Endothelial cell of umbilical vein (primary cell): ENCODE data around the gene ATP6V1D. TPM values are rescaled to one million over a fixed set of nuclear protein-coding genes. Genes with fewer than 3 reads are reported as not detected.

Experiments used
- BruUV-seq: library from RNA; stranded (reverse); fragments of 400-500 nt; replicated peaks from 2 replicates; lab custom pipeline; 2021; lab: Mats Ljungman, UMichigan
- CTCF ChIA-PET: fragments of 300-600, 350-600 bp; sonication (Branson Sonifier 250); formaldehyde crosslinking; loops from one replicate; lab custom pipeline; 2021; ENCODE audit warnings: antibody characterized with exemption, inconsistent platforms; lab: Charles Lee
- POLR2A ChIA-PET: fragments of 300-600, 350-600 bp; sonication (Branson Sonifier 250); formaldehyde crosslinking; loops from one replicate; lab custom pipeline; 2021; ENCODE audit warnings: antibody characterized with exemption, inconsistent platforms; lab: Charles Lee
- DNase-seq: peaks from one replicate; pipeline ENCODE4 v3.0.0-alpha.2; 2011; ENCODE audit warnings: low read depth, low spot score
- FAIRE-seq: peaks from 2 replicates; lab custom pipeline; 2011; peaks lifted over from hg19 to GRCh38; lab: Jason Lieb, UNC
- H2AFZ ChIP-seq: 2 replicates; pipeline ENCODE4 v1.6.0; 2012; ENCODE audit warnings: low read depth, low read length, control low read depth, inconsistent platforms
- H3K27ac ChIP-seq: 2 replicates; pipeline ENCODE4 v1.5.1; 2011; ENCODE audit warnings: low read depth, mild to moderate bottlenecking, control low read depth, low read length, moderate library complexity; ENCODE audit not compliant: insufficient read depth
- H3K27me3 ChIP-seq, 2 experiments: 2 replicates each; pipeline versions ENCODE4 v1.6.0 to v1.6.1; 2011; ENCODE audit warnings: low read length in 2 of 2, mixed read lengths in 1 of 2; ENCODE audit not compliant: control insufficient read depth in 2 of 2, insufficient read depth in 2 of 2
- H3K36me3 ChIP-seq, 2 experiments: 2 replicates in 1 of 2; 3 replicates in 1 of 2; pipeline ENCODE4 v1.5.1; 2011; ENCODE audit warnings: low read length in 2 of 2, mild to moderate bottlenecking in 1 of 2, moderate library complexity in 1 of 2; ENCODE audit not compliant: control insufficient read depth in 2 of 2, insufficient read depth in 2 of 2; ENCODE audit errors: extremely low read depth in 1 of 2
- H3K4me1 ChIP-seq: 3 replicates; pipeline ENCODE4 v1.5.1; 2011; ENCODE audit warnings: mild to moderate bottlenecking, low read length; ENCODE audit not compliant: control insufficient read depth, insufficient read depth; ENCODE audit errors: extremely low read depth
- H3K4me2 ChIP-seq: 2 replicates; pipeline ENCODE4 v1.6.1; 2011; ENCODE audit warnings: low read length, control low read depth, mixed read lengths; ENCODE audit not compliant: insufficient read depth
- H3K4me3 ChIP-seq, 3 experiments: fragments of 200-600 bp in 1 of 3; sonication (generic), shearing (Covaris generic) in 1 of 3; replicated peaks in 1 of 3; 2 replicates each; pipeline ENCODE4 v1.5.1; 2011 to 2016; ENCODE audit warnings: control low read depth in 3 of 3, low read length in 3 of 3, mild to moderate bottlenecking in 2 of 3, inconsistent platforms in 1 of 3, low read depth in 1 of 3, moderate library complexity in 1 of 3; ENCODE audit not compliant: insufficient read depth in 1 of 3
- H3K79me2 ChIP-seq: 2 replicates; pipeline ENCODE4 v1.6.0; 2012; ENCODE audit warnings: low read length, inconsistent platforms; ENCODE audit not compliant: control insufficient read depth, insufficient read depth
- H3K9ac ChIP-seq: replicated peaks from 2 replicates; pipeline ENCODE3; 2011; ENCODE audit warnings: low read length, control low read depth; ENCODE audit not compliant: insufficient read depth; ENCODE audit errors: extremely low read depth
- H3K9me1 ChIP-seq: replicated peaks from 3 replicates; pipeline ENCODE4 v1.6.0; 2011; ENCODE audit warnings: mild to moderate bottlenecking, low read length; ENCODE audit not compliant: control insufficient read depth, insufficient read depth; ENCODE audit errors: extremely low read depth
- H3K9me3 ChIP-seq: replicated peaks from 2 replicates; pipeline ENCODE4 v1.5.1; 2012; ENCODE audit warnings: low read length, inconsistent platforms; ENCODE audit not compliant: control insufficient read depth, insufficient read depth
- H4K20me1 ChIP-seq: replicated peaks from 2 replicates; pipeline ENCODE3; 2011; ENCODE audit warnings: mild to moderate bottlenecking, low read length; ENCODE audit not compliant: control insufficient read depth, insufficient read depth; ENCODE audit errors: extremely low read depth
- CTCF ChIP-seq, 2 donors: IDR thresholded peaks; 1 replicate in 1 of 2; 2 replicates in 1 of 2; pipeline ENCODE4 v1.5.1; 2011; ENCODE audit warnings: low read length in 2 of 2, mild to moderate bottlenecking in 2 of 2, moderate library complexity in 2 of 2, control low read depth in 1 of 2, inconsistent platforms in 1 of 2, low read depth in 1 of 2; ENCODE audit not compliant: insufficient read depth in 1 of 2; ENCODE audit errors: extremely low read depth in 1 of 2
- EZH2 ChIP-seq: IDR thresholded peaks from 2 replicates; pipeline ENCODE4 v1.6.1; 2012; ENCODE audit warnings: borderline replicate concordance, low read depth, mild to moderate bottlenecking, moderate library complexity, low read length, inconsistent platforms; ENCODE audit not compliant: severe bottlenecking
- FOS ChIP-seq: IDR thresholded peaks from 2 replicates; pipeline ENCODE4 v1.6.1; 2011; ENCODE audit warnings: mild to moderate bottlenecking, low read length, moderate library complexity, borderline replicate concordance; ENCODE audit not compliant: insufficient read depth
- GATA2 ChIP-seq: IDR thresholded peaks from 2 replicates; pipeline ENCODE4 v1.7.0; 2011; ENCODE audit warnings: low read depth, mild to moderate bottlenecking, moderate library complexity, mixed read lengths, low read length; ENCODE audit not compliant: insufficient read length, insufficient read depth
- JUN ChIP-seq: IDR thresholded peaks from 2 replicates; pipeline ENCODE4 v1.6.1; 2011; ENCODE audit warnings: borderline replicate concordance, low read depth; ENCODE audit not compliant: insufficient read length, insufficient read depth
- MAX ChIP-seq: IDR thresholded peaks from 2 replicates; pipeline ENCODE4 v1.6.1; 2011; ENCODE audit not compliant: insufficient read depth, insufficient read length
- MYC ChIP-seq: IDR thresholded peaks from one replicate; pipeline ENCODE4 v1.6.1; 2011; ENCODE audit warnings: mild to moderate bottlenecking, low read depth, low read length
- POLR2A ChIP-seq: IDR thresholded peaks from 2 replicates; pipeline ENCODE4 v1.6.1; 2012; ENCODE audit warnings: low read depth, mild to moderate bottlenecking, control low read depth, low read length
- POLR2AphosphoS5 ChIP-seq: IDR thresholded peaks from 2 replicates; pipeline ENCODE4 v1.6.1; 2012; ENCODE audit warnings: low read depth, mild to moderate bottlenecking, control low read depth, low read length, moderate library complexity; ENCODE audit not compliant: insufficient read depth
- dilution Hi-C: fragments of 300-500 bp; cut with MboI; formaldehyde crosslinking; loops from one replicate; pipeline ENCODE4 v1.15.0; 2019; ENCODE audit warnings: low sequenced_read_pairs; ENCODE audit not compliant: extremely low pct_ligation_motif_present
- intact Hi-C: fragments of 100-400 bp; cut with micrococcal nuclease; formaldehyde crosslinking; loops from one replicate; pipeline ENCODE4 v1.10.0; 2022
- polyA plus RNA-seq, 4 experiments: library from polyadenylated mRNA; depleted of rRNA in 3 of 4; stranded (reverse) in 3 of 4; unstranded in 1 of 4; fragments of >200 nt; gene quantifications; 2 replicates each; pipeline versions ENCODE4 v1.2.1 to v1.2.3, GENCODE V29; 2011 to 2012; ENCODE audit warnings: missing spikeins in 1 of 4
- total RNA-seq: library from RNA; stranded (reverse); gene quantifications from 2 replicates; pipeline ENCODE4 v1.2.3, GENCODE V29; 2021

ATP6V1D gene
- total and polyA plus RNA-seq, 2 donors (not counting 3 experiments of a cell fraction or from before 2014, with no cell fraction given) = 28.6 to 63.1 TPM

GRCh38 chr14:67377916-67378315, 18.3 kb upstream of the ATP6V1D start:
- peaks cover 31% of the 10 kb centered on the region for H3K79me2 ChIP-seq
- no peaks in the 10 kb centered on the region for H3K27me3 ChIP-seq
- CTCF ChIA-PET = interaction anchor here (1.0 to 1.5 kb wide), 2 partner anchors 193 to 211 kb away, joined by 3 to 4 read pairs; no protein-coding TSS in a partner anchor

More at GRCh38 chr14:67377916-67378315, 18.3 kb upstream of the ATP6V1D start:
- TF ChIP-seq FOS = no peak
- no peak for TF ChIP-seq MAX
- no peak for TF ChIP-seq JUN
- TF ChIP-seq CTCF (IDR thresholded peaks at IDR 0.05; ENCODE audit: extremely low read depth in 1 of 2, insufficient read depth in 1 of 2, low read depth in 1 of 2, low read length in 2 of 2) = no peak
- no peak for TF ChIP-seq MYC
- TF ChIP-seq GATA2 = no peak
- TF ChIP-seq POLR2AphosphoS5 = no peak
- no peak for TF ChIP-seq EZH2
- TF ChIP-seq POLR2A = no peak
- Histone ChIP-seq H4K20me1 (no peaks in the 10 kb centered on the region), H3K9ac (no peak overlapping the region), H3K27ac (no peak overlapping the region), H2AFZ (no peak overlapping the region), H3K9me1 (peaks cover 2% of the 10 kb centered on the region), H3K36me3 (peaks cover 28 to 47% of the 10 kb centered on the region in 2 experiments), H3K4me3 (no peak overlapping the region), H3K4me1 (peaks cover 7% of the 10 kb centered on the region), H3K9me3 (no peaks in the 10 kb centered on the region), H3K4me2 (no peak overlapping the region)
- DNase-seq (no peak), FAIRE-seq (no peak)
- intact Hi-C loops (no loop called here), dilution Hi-C loops (no loop called here)
- POLR2A ChIA-PET = no interaction called here
- BruUV-seq = no TSS peak
